ENCODE data around the gene RAB30.

RAB30 gene

DNA sequence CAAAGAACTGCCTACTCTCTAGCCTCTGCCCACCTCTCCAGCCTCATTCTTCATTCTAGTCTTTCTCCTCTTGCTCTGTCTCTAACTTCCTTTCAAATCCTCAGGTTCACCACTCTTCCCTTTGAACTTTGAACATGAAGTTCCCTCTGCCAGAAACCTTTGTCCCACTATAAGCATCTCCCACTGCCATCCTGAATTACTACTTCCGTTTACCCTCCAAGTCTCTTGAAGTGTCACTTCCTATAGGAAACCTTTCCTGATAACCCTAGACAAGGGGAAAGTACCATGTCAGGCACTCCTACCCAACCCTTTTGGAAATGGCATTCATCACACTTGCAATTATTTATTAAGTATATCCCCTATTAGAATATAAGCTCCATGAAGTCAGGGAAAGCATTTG is 3.1 kb downstream of the RAB30 start:
- no peak for DNase-seq (ENCODE audit: low read depth in 1 of 2, low spot score in 1 of 2)
- in situ Hi-C loops (cut with HindIII; ENCODE audit: low pct_unique_long_range_greater_than_20kb, low sequenced_read_pairs): no loop called here
- no peak for TF ChIP-seq JUND (IDR thresholded peaks at IDR 0.05; ENCODE audit: low read depth)

DNA sequence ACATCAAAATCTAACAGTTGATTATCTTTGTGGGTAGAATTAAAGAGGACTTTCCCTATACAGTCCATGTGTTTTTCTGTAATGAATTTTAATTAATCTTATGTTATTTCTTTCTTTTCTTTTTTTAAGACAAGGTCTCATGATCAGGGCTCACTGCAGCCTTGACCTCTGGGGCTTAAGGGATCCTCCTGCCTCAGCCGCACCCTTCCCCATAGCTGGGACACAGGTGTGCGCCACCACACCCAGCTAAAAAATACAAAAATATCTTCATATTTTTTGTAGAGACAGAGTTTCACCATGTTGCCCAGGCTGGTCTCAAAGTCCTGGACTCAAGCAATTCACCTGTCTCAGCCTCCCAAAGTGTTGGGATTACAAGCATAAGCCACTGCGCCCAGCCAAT is 7.7 kb downstream of the RAB30 start:
- no peak for TF ChIP-seq JUND (IDR thresholded peaks at IDR 0.05; ENCODE audit: low read depth)
- no peak for DNase-seq (ENCODE audit: low read depth in 1 of 2, low spot score in 1 of 2)
- in situ Hi-C loops (cut with HindIII; ENCODE audit: low pct_unique_long_range_greater_than_20kb, low sequenced_read_pairs): no loop called here

DNA sequence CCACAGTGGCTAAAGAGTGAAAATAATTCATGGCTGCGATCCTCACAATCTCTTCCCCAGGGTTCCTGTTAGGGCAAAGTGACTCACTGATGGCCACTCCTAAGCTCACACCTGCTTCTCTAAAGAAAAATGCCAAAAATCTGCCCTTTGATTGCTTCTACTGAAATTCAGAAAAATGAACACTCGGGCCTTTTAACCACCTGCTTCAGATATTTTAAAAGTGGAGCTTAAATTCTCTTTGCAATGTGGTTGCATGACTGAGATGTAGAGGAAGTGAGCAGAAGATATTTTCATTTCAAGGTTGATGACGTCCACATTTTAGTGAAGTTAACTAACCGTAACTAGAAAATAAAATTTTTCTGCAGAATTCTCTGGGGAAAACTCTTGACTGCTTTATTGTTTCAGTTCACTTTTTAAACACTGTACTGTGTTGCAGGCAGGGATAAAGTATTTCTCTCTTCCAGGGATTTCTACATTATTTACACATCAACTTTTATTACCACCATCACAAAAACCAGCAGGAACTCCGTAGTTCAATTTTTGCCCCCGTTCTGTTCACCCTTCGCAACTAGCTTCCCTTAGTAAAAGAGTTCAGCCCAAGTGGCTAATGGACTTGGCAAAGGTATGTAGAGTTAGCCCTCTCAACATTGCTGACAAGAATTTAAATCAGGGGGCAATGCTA is 8.5 kb downstream of the RAB30 start:
- DNase-seq (ENCODE audit: low read depth in 1 of 2, low spot score in 1 of 2): no peak
- in situ Hi-C loops (cut with HindIII; ENCODE audit: low pct_unique_long_range_greater_than_20kb, low sequenced_read_pairs): no loop called here
- no peak for TF ChIP-seq JUND (IDR thresholded peaks at IDR 0.05; ENCODE audit: low read depth)

DNA sequence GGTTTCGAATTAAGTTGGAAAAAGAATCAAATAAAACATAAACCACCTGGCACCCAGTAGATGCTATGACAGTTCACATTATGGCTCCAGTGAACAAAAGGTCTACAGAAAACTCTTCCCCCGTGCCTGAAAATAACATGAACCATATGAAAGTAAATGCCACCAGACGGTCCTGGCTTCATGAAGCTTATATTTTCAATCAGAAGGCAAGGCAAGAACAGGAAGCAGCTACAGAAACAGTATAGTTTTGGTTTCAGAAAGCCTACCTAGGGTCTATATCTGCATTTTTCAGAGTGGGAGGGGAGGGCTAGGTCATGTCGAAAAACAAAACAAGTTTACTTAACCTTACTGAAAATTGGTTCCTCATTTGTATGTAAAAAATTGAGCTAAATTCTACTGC is 9.8 kb downstream of the RAB30 start:
- no peak for DNase-seq (ENCODE audit: low read depth in 1 of 2, low spot score in 1 of 2)
- no peak for TF ChIP-seq JUND (IDR thresholded peaks at IDR 0.05; ENCODE audit: low read depth)
- in situ Hi-C loops (cut with HindIII; ENCODE audit: low pct_unique_long_range_greater_than_20kb, low sequenced_read_pairs): no loop called here

DNA sequence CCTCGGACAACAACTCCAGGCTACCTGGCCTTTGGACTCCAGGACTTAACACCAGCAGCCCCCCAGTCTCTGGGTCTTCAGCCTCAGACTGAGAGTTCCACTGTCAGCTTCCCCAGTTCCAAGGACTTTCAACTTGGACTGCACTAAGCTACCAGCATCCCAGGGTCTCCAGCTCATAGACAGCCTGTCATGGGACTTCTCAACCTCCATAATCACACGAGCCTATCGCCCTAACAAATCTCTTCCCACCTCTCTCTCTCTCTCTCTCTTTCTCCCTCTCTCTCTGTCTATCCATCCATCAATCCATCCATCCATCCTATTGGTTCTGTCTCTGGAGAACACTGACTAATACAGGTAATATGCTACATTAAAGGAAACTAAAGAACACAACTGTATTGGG is 10.7 kb downstream of the RAB30 start:
- TF ChIP-seq JUND (IDR thresholded peaks at IDR 0.05; ENCODE audit: low read depth): no peak
- no peak for DNase-seq (ENCODE audit: low read depth in 1 of 2, low spot score in 1 of 2)
- in situ Hi-C loops (cut with HindIII; ENCODE audit: low pct_unique_long_range_greater_than_20kb, low sequenced_read_pairs): no loop called here

DNA sequence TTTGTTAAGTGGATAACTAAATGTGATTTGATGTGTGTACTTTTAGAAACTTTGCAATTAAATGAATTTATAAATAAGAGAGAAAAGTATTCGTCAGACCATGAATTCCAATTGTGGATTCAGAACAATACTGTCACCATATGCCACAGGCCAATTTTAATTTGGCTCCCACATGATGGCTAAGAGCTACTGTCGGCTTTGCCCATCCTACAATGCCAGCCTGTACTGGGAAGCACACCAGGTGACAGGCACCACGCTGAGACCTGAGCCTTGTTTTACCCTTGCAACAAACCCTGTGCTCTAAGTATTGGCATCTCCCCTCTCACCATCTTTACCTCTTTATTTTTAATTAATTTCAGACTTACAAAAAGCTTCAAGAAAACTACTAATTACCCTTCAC is 14.0 kb downstream of the RAB30 start:
- TF ChIP-seq JUND (IDR thresholded peaks at IDR 0.05; ENCODE audit: low read depth): no peak
- DNase-seq (ENCODE audit: low read depth in 1 of 2, low spot score in 1 of 2): no peak
- in situ Hi-C loops (cut with HindIII; ENCODE audit: low pct_unique_long_range_greater_than_20kb, low sequenced_read_pairs): no loop called here

DNA sequence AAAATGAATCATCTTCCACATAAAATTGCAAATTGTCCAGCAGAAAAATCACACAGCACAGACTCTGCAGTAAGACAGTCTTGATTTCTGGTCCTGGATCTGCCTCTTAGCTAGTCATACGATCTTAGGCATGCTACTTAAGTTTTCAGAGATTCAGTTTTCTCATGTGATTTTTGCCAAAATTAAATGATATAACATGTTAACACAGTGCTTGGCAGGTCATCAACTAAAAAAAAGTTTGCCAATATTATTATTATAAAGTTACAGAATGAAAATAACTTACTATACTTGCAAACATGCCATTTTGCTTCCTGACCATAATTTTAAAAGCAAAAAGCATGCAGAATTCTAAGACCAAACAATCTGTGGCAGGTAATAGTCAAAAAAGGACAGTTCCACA is 15.1 kb downstream of the RAB30 start:
- no peak for DNase-seq (ENCODE audit: low read depth in 1 of 2, low spot score in 1 of 2)
- in situ Hi-C loops (cut with HindIII; ENCODE audit: low pct_unique_long_range_greater_than_20kb, low sequenced_read_pairs): no loop called here
- no peak for TF ChIP-seq JUND (IDR thresholded peaks at IDR 0.05; ENCODE audit: low read depth)

DNA sequence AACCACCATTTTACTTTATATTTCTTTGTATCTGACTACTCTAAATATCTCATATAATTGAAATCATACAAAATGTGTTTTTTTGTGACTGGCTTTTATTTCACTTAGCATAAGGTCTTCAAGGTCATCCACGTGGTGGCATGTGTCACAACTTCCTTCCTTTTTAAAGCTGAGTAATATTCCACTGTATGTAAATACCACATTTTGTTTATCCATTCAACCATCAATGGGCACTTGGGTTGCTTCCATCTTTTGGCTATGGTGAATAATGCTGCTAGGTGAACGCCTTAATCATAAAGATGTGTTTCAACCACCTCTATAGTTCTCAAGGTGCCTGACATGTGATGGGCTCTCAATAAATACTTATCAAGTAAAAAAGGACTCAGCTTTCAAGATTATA is 15.5 kb downstream of the RAB30 start:
- DNase-seq (ENCODE audit: low read depth in 1 of 2, low spot score in 1 of 2): no peak
- no peak for TF ChIP-seq JUND (IDR thresholded peaks at IDR 0.05; ENCODE audit: low read depth)
- in situ Hi-C loops (cut with HindIII; ENCODE audit: low pct_unique_long_range_greater_than_20kb, low sequenced_read_pairs): no loop called here

DNA sequence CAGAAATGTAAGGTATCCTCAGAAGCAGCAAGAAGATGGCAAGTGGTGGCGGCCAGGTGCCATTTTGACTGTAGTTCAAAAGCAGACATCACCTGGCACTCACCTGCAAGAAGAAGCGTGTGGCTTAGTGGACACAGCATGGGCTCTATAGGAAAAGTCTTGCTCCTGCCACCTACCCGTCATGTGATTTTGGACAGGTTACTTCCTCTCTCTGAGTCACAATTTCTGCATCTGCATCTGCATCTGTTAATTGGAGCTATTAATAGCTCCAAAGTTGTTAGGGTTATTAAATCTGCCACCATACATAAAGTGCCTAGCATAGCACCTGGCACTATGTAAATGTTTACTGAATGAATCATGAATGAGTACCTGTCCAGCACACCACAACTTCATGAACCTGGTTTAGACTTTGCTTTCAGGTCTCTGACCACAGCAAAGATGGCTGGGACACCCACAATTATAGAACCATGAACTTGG is 16.8 kb downstream of the RAB30 start:
- in situ Hi-C loops (cut with HindIII; ENCODE audit: low pct_unique_long_range_greater_than_20kb, low sequenced_read_pairs): no loop called here
- DNase-seq (ENCODE audit: low read depth in 1 of 2, low spot score in 1 of 2): peak in 1 of 2 experiments; percentile 74
- peak; percentile 80 for TF ChIP-seq JUND (IDR thresholded peaks at IDR 0.05; ENCODE audit: low read depth)

DNA sequence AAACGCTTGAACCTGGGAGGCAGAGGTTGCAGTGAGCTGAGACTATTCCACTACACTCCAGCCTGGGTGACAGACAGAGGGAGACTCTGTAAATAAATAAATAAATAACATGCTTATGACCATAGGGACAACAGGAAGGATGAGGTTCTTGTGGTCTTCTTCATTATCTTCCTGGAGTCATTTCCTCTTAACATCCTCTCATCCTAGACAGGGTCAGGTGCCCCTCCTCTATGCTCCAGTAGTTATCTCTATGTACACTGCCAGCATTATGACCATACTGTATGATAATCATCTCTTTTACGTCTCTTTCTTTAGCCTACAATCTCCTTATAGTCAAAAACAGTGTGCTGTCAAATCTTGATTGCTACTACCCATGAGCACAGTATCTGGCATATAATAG is 17.7 kb downstream of the RAB30 start:
- in situ Hi-C loops (cut with HindIII; ENCODE audit: low pct_unique_long_range_greater_than_20kb, low sequenced_read_pairs): no loop called here
- no peak for DNase-seq (ENCODE audit: low read depth in 1 of 2, low spot score in 1 of 2)
- no peak for TF ChIP-seq JUND (IDR thresholded peaks at IDR 0.05; ENCODE audit: low read depth)

DNA sequence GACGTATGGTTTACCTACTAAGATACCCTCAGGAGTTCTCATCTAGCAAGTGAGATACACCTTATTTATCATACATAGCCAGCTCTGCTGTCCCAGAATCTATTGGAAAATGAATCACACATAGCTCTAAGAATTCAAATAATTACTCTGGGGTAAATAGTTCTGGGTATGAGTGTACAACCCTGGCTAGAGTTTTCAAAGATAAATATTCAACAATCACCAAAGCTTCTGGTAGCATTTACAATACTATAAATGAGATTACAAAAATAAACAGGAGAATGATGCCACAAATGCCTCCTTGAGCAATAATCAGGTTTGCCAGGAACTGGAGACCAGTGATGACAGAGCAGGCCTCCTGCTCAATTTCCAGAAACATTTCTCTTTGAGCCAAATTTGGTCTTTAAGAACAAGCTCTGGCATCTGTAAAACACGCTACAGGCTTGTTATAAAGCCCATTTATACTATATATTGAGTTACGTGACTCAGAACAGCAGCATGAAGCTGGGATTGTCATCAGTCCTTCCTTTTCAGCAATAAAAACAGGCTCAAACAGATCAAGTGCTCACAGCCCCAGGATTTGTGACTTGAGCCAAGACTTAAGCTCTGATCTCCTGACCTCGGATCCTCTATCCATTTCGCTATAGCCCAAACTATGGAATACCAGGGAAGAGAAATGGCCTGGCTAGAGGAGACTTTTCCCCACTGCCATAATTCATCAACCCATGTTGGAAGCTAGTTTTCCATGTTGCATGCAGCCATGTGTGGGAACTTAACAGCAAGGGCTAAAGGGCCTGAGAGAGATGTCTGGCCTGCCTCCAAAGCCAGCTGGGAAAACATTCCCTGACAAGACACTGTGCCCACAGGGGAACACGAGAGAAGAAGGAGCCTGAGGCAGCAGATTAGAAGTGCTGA is 19.7 kb downstream of the RAB30 start:
- DNase-seq (ENCODE audit: low read depth in 1 of 2, low spot score in 1 of 2): peak in 1 of 2 experiments; percentile 44
- in situ Hi-C loops (cut with HindIII; ENCODE audit: low pct_unique_long_range_greater_than_20kb, low sequenced_read_pairs): no loop called here

DNA sequence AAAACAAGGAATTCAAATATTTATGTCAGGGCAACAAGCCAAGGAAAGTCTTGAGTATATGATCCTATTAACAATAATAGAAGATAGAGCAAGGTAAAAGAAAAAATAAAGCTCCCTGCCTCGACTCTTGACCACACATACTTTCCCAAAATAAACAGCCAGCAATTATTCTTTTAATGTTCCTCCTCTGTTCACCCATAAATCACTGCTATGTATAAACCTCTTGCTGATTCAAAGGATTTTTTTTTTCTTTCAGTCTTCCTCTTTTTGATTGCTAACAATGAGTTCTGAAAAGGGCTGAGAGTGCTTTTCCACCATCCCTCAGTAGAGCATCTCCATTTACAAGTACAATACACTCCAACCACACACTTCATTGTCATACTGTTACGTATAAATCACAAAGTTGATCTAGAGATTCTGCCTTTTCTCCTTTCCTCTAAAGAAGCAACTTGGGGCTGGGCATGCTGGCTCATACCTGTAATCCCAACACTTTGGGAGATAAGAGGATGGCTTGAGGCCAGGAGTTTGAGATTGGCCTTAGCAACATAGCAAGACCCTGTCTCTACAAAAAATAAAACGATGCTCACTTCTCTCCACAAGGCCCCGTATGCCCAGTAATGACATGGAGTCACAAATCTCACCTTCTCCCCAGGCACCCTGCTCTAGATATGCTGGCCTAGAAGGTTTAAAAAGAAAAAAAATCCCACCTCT is 24.0 kb downstream of the RAB30 start:
- TF ChIP-seq JUND (IDR thresholded peaks at IDR 0.05; ENCODE audit: low read depth): no peak
- in situ Hi-C loops (cut with HindIII; ENCODE audit: low pct_unique_long_range_greater_than_20kb, low sequenced_read_pairs): no loop called here
- DNase-seq (ENCODE audit: low read depth in 1 of 2, low spot score in 1 of 2): no peak

More for the DNA sequence above, 19.7 kb downstream of the RAB30 start:
- TF ChIP-seq JUND (IDR thresholded peaks at IDR 0.05; ENCODE audit: low read depth): no peak
